HG02840 (cell line): Measurements from ENCODE around the gene SLC12A4.

Experiments
- ATAC-seq: cut with Tn5 transposase; IDR thresholded peaks from one replicate; pipeline ENCODE4 v1.9.1; 2021; ENCODE audit warnings: mild to moderate bottlenecking, moderate library complexity, moderate number of reproducible peaks; ENCODE audit not compliant: unreplicated experiment, low FRiP score

SLC12A4 gene

GRCh38 chr16:67909056-67909742, 59.2 kb downstream of the SLC12A4 start:
- ATAC-seq = no peak

- no peak for ATAC-seq
Observed at GRCh38 chr16:67907397-67908180, 60.8 kb downstream of the SLC12A4 start.

- no peak for ATAC-seq
Observed at GRCh38 chr16:67902831-67903230, 65.6 kb downstream of the SLC12A4 start.

GRCh38 chr16:67901734-67902133, 66.7 kb downstream of the SLC12A4 start:
- no peak for ATAC-seq

GRCh38 chr16:67897231-67897630, 71.2 kb downstream of the SLC12A4 start:
- no peak for ATAC-seq

- peak; percentile 13 for ATAC-seq
Observed at GRCh38 chr16:67893743-67894399, 74.6 kb downstream of the SLC12A4 start.
